IMR-90 (cell line): ENCODE results near the gene MOXD1. TPM values are rescaled to one million over a fixed set of nuclear protein-coding genes. Genes with fewer than 3 reads are reported as not detected.

Source experiments
- ATAC-seq: fragments of 200-7000 bp; cut with Tn5 transposase; 2 replicates; pipeline ENCODE4 v1.9.1; 2020; ENCODE audit warnings: low read depth, mild to moderate bottlenecking, moderate library complexity
- BruUV-seq: library from RNA; stranded (reverse); fragments of 400-500 nt; replicated peaks from 2 replicates; lab custom pipeline; 2021; lab: Mats Ljungman, UMichigan
- CTCF ChIA-PET: fragments of 300-600 bp; formaldehyde crosslinking; extraction: SDS; loops from one replicate; lab custom pipeline; 2021; ENCODE audit warnings: antibody characterized with exemption; lab: Yijun Ruan, JAX
- POLR2A ChIA-PET: fragments of 300-600 bp; sonication (Branson Sonifier 250); formaldehyde crosslinking; loops from one replicate; lab custom pipeline; 2022; ENCODE audit warnings: antibody characterized with exemption; ENCODE audit not compliant: unreplicated experiment; lab: Charles Lee
- DNase-seq: peaks from one replicate; pipeline ENCODE4 v3.0.0; 2013
- H2AFZ ChIP-seq: replicated peaks from 2 replicates; pipeline ENCODE3; 2013; ENCODE audit warnings: low read length, mild to moderate bottlenecking; ENCODE audit not compliant: poor library complexity
- H2AK5ac ChIP-seq: 2 replicates; pipeline ENCODE4 v1.6.1; 2013; ENCODE audit warnings: low read depth, low read length, inconsistent platforms
- H2AK9ac ChIP-seq: replicated peaks from 2 replicates; pipeline ENCODE3; 2013; ENCODE audit warnings: mild to moderate bottlenecking, low read depth, low read length, moderate library complexity; ENCODE audit not compliant: poor library complexity
- H2BK120ac ChIP-seq: 2 replicates; pipeline ENCODE4 v1.6.1; 2013; ENCODE audit warnings: low read depth, low read length, inconsistent platforms
- H2BK15ac ChIP-seq: 3 replicates; pipeline ENCODE4 v1.6.1; 2013; ENCODE audit warnings: low read depth, low read length, inconsistent platforms
- H2BK20ac ChIP-seq: 2 replicates; pipeline ENCODE4 v1.6.1; 2013; ENCODE audit warnings: low read depth, mild to moderate bottlenecking, inconsistent platforms, low read length, moderate library complexity
- H2BK5ac ChIP-seq: 2 replicates; pipeline ENCODE4 v1.6.1; 2013; ENCODE audit warnings: mild to moderate bottlenecking, low read depth, low read length, inconsistent platforms; ENCODE audit not compliant: poor library complexity, severe bottlenecking
- H3K14ac ChIP-seq: replicated peaks from 2 replicates; pipeline ENCODE4 v1.6.1; 2013; ENCODE audit warnings: low read depth, low read length, inconsistent platforms
- H3K18ac ChIP-seq: 2 replicates; pipeline ENCODE4 v1.6.1; 2013; ENCODE audit warnings: low read depth, low read length, control low read depth
- H3K23ac ChIP-seq: 2 replicates; pipeline ENCODE4 v1.6.1; 2013; ENCODE audit warnings: low read depth, low read length, inconsistent platforms
- H3K27ac ChIP-seq: 2 replicates; pipeline ENCODE4 v1.5.1; 2013; ENCODE audit warnings: mild to moderate bottlenecking, control low read depth, low read length; ENCODE audit not compliant: insufficient read depth
- H3K27me3 ChIP-seq: 2 replicates; pipeline ENCODE4 v1.6.1; 2013; ENCODE audit warnings: low read length; ENCODE audit not compliant: control insufficient read depth, insufficient read depth
- H3K36me3 ChIP-seq: 2 replicates; pipeline ENCODE4 v1.6.1; 2013; ENCODE audit warnings: low read length, mixed read lengths; ENCODE audit not compliant: control insufficient read depth, insufficient read depth
- H3K4ac ChIP-seq: 2 replicates; pipeline ENCODE4 v1.6.1; 2013; ENCODE audit warnings: low read depth, low read length, inconsistent platforms
- H3K4me1 ChIP-seq: 2 replicates; pipeline ENCODE4 v1.6.1; 2013; ENCODE audit warnings: low read length, mixed read lengths; ENCODE audit not compliant: control insufficient read depth, insufficient read depth
- H3K4me2 ChIP-seq: 2 replicates; pipeline ENCODE4 v1.6.1; 2013; ENCODE audit warnings: low read depth, mild to moderate bottlenecking, control low read depth, low read length, moderate library complexity
- H3K4me3 ChIP-seq: 2 replicates; pipeline ENCODE4 v1.5.1; 2013; ENCODE audit warnings: low read depth, mild to moderate bottlenecking, control low read depth, low read length, moderate library complexity; ENCODE audit not compliant: insufficient read depth
- H3K56ac ChIP-seq: 2 replicates; pipeline ENCODE4 v1.6.1; 2013; ENCODE audit warnings: low read length, inconsistent platforms; ENCODE audit not compliant: insufficient read depth; ENCODE audit errors: extremely low read depth
- H3K79me1 ChIP-seq, 2 experiments: 2 replicates each; pipeline ENCODE4 v1.6.1; 2013; ENCODE audit warnings: low read length in 2 of 2, inconsistent platforms in 1 of 2, low read depth in 1 of 2
- H3K9ac ChIP-seq: 2 replicates; pipeline ENCODE4 v1.6.1; 2013; ENCODE audit warnings: low read depth, low read length, control low read depth
- H3K9me1 ChIP-seq: 2 replicates; pipeline ENCODE4 v1.6.1; 2013; ENCODE audit warnings: low read length, inconsistent platforms; ENCODE audit not compliant: insufficient read depth
- H3K9me3 ChIP-seq: 2 replicates; pipeline ENCODE4 v1.6.1; 2013; ENCODE audit warnings: low read length; ENCODE audit not compliant: control insufficient read depth, insufficient read depth
- H4K20me1 ChIP-seq: 2 replicates; pipeline ENCODE4 v1.6.1; 2013; ENCODE audit warnings: low read length, inconsistent platforms; ENCODE audit not compliant: insufficient read depth
- H4K5ac ChIP-seq: 2 replicates; pipeline ENCODE4 v1.6.1; 2013; ENCODE audit warnings: mild to moderate bottlenecking, low read depth, low read length, control low read depth
- H4K8ac ChIP-seq, 2 experiments: 2 replicates each; pipeline ENCODE4 v1.6.1; 2013; ENCODE audit warnings: low read depth in 2 of 2, low read length in 2 of 2, control low read depth in 1 of 2, inconsistent platforms in 1 of 2
- H4K91ac ChIP-seq: 2 replicates; pipeline ENCODE4 v1.6.1; 2013; ENCODE audit warnings: low read depth, low read length, inconsistent platforms; ENCODE audit not compliant: insufficient read depth
- BHLHE40 ChIP-seq: fragments of 150-350 bp; IDR thresholded peaks from 2 replicates; pipeline ENCODE4 v1.6.1; 2016; ENCODE audit warnings: mild to moderate bottlenecking, low read depth, low read length
- CHD1 ChIP-seq: IDR thresholded peaks from 2 replicates; pipeline ENCODE4 v1.6.1; 2012; ENCODE audit warnings: low read depth, low read length, improper control_type of control experiment
- CTCF ChIP-seq: conservative IDR thresholded peaks from 2 replicates; pipeline ENCODE4 v1.5.1; 2012; ENCODE audit warnings: mild to moderate bottlenecking, low read depth, low read length, improper control_type of control experiment
- FOS ChIP-seq: fragments of 150-350 bp; IDR thresholded peaks from 2 replicates; pipeline ENCODE4 v1.6.1; 2016; ENCODE audit warnings: low read depth, low read length
- MXI1 ChIP-seq: IDR thresholded peaks from 2 replicates; pipeline ENCODE4 v1.6.1; 2012; ENCODE audit warnings: low read depth, mild to moderate bottlenecking, low read length, moderate library complexity, borderline replicate concordance
- NFE2L2 ChIP-seq: fragments of 150-350 bp; IDR thresholded peaks from 2 replicates; pipeline ENCODE4 v1.6.1; 2016; ENCODE audit warnings: low read depth, mild to moderate bottlenecking, low read length
- RAD21 ChIP-seq: IDR thresholded peaks from 2 replicates; pipeline ENCODE4 v1.6.1; 2012; ENCODE audit warnings: low read length, improper control_type of control experiment
- RCOR1 ChIP-seq: IDR thresholded peaks from 2 replicates; pipeline ENCODE4 v1.6.1; 2012; ENCODE audit warnings: mild to moderate bottlenecking, low read length, improper control_type of control experiment; ENCODE audit not compliant: insufficient replicate concordance
- SMC3 ChIP-seq: fragments of 150-350 bp; IDR thresholded peaks from 2 replicates; pipeline ENCODE4 v1.6.1; 2016; ENCODE audit warnings: low read depth, mild to moderate bottlenecking, antibody characterized with exemption, low read length, moderate library complexity
- WGBS, 2 experiments: methylation state at CpG; one replicate each; pipeline versions ENCODE4 v1.1.5 to v1.1.7; 2013; ENCODE audit warnings: missing lambda C conversion rate in 2 of 2; ENCODE audit not compliant: insufficient read length in 1 of 2; ENCODE audit errors: extremely low coverage in 2 of 2; 5-methylcytosine and 5-hydroxymethylcytosine counted together
- dilution Hi-C: fragments of 300-500 bp; cut with HindIII; formaldehyde crosslinking; loops from one replicate; pipeline ENCODE4 v1.14.3; 2018; ENCODE audit warnings: low sequenced_read_pairs; ENCODE audit not compliant: unreplicated experiment
- in situ Hi-C: fragments of 300-500 bp; cut with MboI; formaldehyde crosslinking; loops from 3 replicates; pipeline ENCODE4 v1.14.3; 2019; ENCODE audit warnings: low sequenced_read_pairs, inconsistent platforms, mixed read lengths
- intact Hi-C: fragments of 100-400 bp; cut with micrococcal nuclease; formaldehyde crosslinking; loops from 2 replicates; pipeline ENCODE4 v1.10.0; 2022
- polyA plus RNA-seq, 3 experiments: library from polyadenylated mRNA; depleted of rRNA; stranded (reverse); fragments of >200 nt; gene quantifications; 2 replicates each; pipeline ENCODE4 v1.2.3, GENCODE V29; 2012; ENCODE audit warnings: low replicate concordance in 1 of 3
- total RNA-seq: library from RNA; depleted of rRNA; stranded (reverse); fragments of >200 nt; gene quantifications from 2 replicates; pipeline ENCODE4 v1.2.3, GENCODE V29; 2012

MOXD1 gene
- total and polyA plus RNA-seq, 2 of the 4 experiments (the other 2 are of a cell fraction): 10.0 to 19.4 TPM

- Histone ChIP-seq H3K27me3 (no peaks in the 10 kb centered on the region), H3K4ac (no peak overlapping the region), H3K9me3 (no peaks in the 10 kb centered on the region), H3K36me3 (no peaks in the 10 kb centered on the region), H2BK5ac (no peak overlapping the region), H4K91ac (no peak overlapping the region), H4K5ac (no peak overlapping the region), H3K9ac (no peak overlapping the region), H3K27ac (no peak overlapping the region), H2AK5ac (no peak overlapping the region), H3K14ac (no peak overlapping the region), H3K4me3 (no peak overlapping the region), H3K18ac (no peak overlapping the region), H2AK9ac (no peak overlapping the region), H3K9me1 (no peaks in the 10 kb centered on the region), H2BK15ac (no peak overlapping the region), H2AFZ (no peak overlapping the region), H2BK120ac (no peak overlapping the region), H3K79me1 (no peaks in the 10 kb centered on the region), H3K4me1 (0 out of 2 replicates have a peak, but pooled peaks cover 2% of the 10 kb centered on the region), H4K8ac (no peak overlapping the region), H4K20me1 (no peaks in the 10 kb centered on the region), H3K23ac (no peak overlapping the region), H2BK20ac (no peak overlapping the region), H3K4me2 (no peak overlapping the region), H3K56ac (no peak overlapping the region)
- ATAC-seq: no peak
- BruUV-seq: no TSS peak
- in situ Hi-C loops: no loop called here
- TF ChIP-seq RCOR1 (no peak), BHLHE40 (no peak), SMC3 (no peak), MXI1 (no peak), RAD21 (no peak), CHD1 (no peak), FOS (no peak), CTCF (no peak), NFE2L2 (no peak)
- POLR2A ChIA-PET: no interaction called here
- CTCF ChIA-PET: interaction anchor here (1.6 kb wide), 1 partner anchor 15 kb away, joined by 11 read pairs; no protein-coding TSS in a partner anchor
- dilution Hi-C loops: no loop called here
- DNase-seq: no peak
- intact Hi-C loops: no loop called here
- no CpG with 5 or more reads among the region's 6 CpGs for WGBS, 2 experiments
Measured at GRCh38 chr6:132264021-132264500, 137.2 kb downstream of the MOXD1 start.
